ENCODE results near the gene TNFRSF11A.

Gene TNFRSF11A

GRCh38 chr18:62384610-62385097, 59.5 kb downstream of the TNFRSF11A start:
- DNase-seq = no peak

GRCh38 chr18:62386091-62386490, 61.0 kb downstream of the TNFRSF11A start:
- no peak for DNase-seq

- no peak for DNase-seq
Observed at GRCh38 chr18:62386601-62387000, 61.5 kb downstream of the TNFRSF11A start.

- no peak for DNase-seq
Observed at GRCh38 chr18:62387257-62387656, 62.1 kb downstream of the TNFRSF11A start.

- DNase-seq = no peak
Observed at GRCh38 chr18:62388855-62389760, 64.0 kb downstream of the TNFRSF11A start.

- no peak for DNase-seq
Observed at GRCh38 chr18:62389761-62390481, 64.8 kb downstream of the TNFRSF11A start.

GRCh38 chr18:62394006-62394763, 69.1 kb downstream of the TNFRSF11A start:
- DNase-seq = no peak

- DNase-seq = no peak
Observed at GRCh38 chr18:62396381-62396780, 71.3 kb downstream of the TNFRSF11A start.

- no peak for DNase-seq
Observed at GRCh38 chr18:62396967-62397366, 71.9 kb downstream of the TNFRSF11A start.

- DNase-seq = no peak
Observed at GRCh38 chr18:62398291-62398690, 73.2 kb downstream of the TNFRSF11A start.

- DNase-seq = no peak
Observed at GRCh38 chr18:62399276-62399675, 74.2 kb downstream of the TNFRSF11A start.

GRCh38 chr18:62399781-62400308, 74.7 kb downstream of the TNFRSF11A start:
- peak; percentile 48 for DNase-seq

GRCh38 chr18:62400916-62401315, 75.8 kb downstream of the TNFRSF11A start:
- DNase-seq = no peak

GRCh38 chr18:62402342-62402948, 77.3 kb downstream of the TNFRSF11A start:
- DNase-seq = no peak

GRCh38 chr18:62403120-62403519, 78.0 kb downstream of the TNFRSF11A start:
- no peak for DNase-seq

- DNase-seq = no peak
Observed at GRCh38 chr18:62404881-62405280, 79.8 kb downstream of the TNFRSF11A start.

- no peak for DNase-seq
Observed at GRCh38 chr18:62407660-62408059, 82.5 kb downstream of the TNFRSF11A start.

- DNase-seq = no peak
Observed at GRCh38 chr18:62409821-62410220, 84.7 kb downstream of the TNFRSF11A start.

- no peak for DNase-seq
Observed at GRCh38 chr18:62412231-62412979, 87.3 kb downstream of the TNFRSF11A start.

- DNase-seq = no peak
Observed at GRCh38 chr18:62413206-62413605, 88.1 kb downstream of the TNFRSF11A start.

GRCh38 chr18:62418258-62418657, 93.1 kb downstream of the TNFRSF11A start:
- DNase-seq = no peak

GRCh38 chr18:62420151-62420512, 95.0 kb downstream of the TNFRSF11A start:
- no peak for DNase-seq

All from RPMI8226 (cell line).